ENCODE measurements around the gene SGSM2.

Gene SGSM2

DNA sequence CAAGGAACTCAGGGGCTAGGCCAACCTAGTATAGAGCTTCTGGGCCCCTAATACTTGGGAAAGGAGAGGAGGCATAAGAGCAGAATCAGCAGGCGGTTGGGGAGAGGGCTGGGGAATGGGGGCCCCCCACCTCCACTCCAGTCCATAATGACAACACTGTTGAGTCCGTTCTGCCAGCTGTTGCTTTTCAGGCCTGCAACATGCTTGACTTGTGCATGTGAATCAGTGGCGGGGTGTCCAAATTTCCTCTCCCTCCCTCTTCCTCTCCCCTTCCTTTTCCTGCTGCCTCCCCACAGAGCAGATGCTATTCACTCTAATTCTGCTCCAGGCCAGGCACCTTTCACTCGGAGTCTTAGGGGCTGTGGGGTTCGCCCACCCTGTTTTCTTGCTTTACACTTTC is 31.7 kb downstream of the SGSM2 start:
- no peak for DNase-seq (ENCODE audit: low read depth in 2 of 3, low spot score in 1 of 3)

- no peak for DNase-seq (ENCODE audit: low read depth in 2 of 3, low spot score in 1 of 3)
Observed at GRCh38 chr17:2369551-2370210, 32.4 kb downstream of the SGSM2 start.

DNA sequence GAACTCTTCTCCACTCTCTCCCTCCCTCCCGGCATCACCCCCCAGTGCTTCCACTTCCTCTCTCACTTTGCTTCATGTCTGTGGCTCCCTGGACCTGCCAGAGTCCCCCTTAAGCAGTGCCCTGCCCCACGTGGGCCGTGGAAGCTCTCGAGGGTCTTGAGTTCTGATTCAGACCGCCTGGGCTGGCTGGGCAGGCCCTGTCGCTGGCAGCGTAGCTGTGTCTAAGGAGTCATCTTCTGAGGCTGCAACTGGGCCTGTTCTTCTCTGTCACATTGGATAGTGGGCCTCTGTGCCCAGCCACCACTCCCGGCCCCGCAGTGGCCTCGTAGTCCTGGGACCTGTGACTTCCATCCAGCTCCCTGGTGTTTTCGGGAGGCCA is 32.9 kb downstream of the SGSM2 start:
- no peak for DNase-seq (ENCODE audit: low read depth in 2 of 3, low spot score in 1 of 3)

DNA sequence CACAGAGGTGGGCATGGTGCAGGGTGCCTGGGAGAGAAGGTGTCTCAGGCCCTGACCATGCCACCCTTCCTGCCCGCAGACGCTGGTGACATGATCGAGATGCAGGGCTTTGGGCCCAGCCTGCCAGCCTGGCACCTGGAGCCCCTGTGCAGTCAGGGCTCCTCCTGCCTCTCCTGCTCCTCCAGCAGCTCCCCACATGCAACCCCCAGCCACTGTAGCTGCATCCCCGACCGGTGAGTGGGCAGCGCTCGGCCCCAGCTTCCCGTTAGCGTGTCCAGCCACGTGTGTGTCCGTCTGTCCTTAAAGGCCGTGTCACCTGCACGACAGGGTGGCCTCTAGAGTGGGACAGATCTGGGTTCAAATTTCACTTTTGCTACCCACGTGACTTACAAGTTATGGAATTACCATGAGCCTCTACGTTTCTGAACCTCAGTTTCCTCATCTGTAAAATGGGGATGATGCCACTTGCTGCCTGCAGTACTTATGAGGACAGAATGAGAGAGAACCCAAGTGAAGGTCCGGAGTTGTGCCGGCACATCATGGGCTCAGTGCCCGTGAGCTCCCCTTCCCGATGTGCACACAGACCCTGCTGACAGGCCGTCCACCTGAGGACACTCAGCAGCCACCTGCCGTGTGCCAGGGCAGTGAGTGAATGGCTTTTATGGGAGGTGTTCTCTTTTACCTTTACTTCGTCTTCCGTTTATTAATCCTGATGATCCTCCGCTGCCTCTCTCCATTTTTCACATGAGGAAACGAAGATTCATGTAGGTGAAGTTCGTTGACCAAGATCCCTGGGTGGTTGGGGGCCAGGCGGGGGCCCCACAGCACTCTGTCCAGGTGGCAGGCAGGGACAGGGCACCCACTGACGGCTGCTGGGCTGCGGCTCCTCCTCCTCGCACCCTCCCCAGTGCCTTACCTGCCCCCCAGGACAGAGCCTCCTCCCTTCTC is 34.2 kb downstream of the SGSM2 start:
- DNase-seq (ENCODE audit: low read depth in 2 of 3, low spot score in 1 of 3): no peak

- DNase-seq (ENCODE audit: low read depth in 2 of 3, low spot score in 1 of 3): no peak
Observed at GRCh38 chr17:2372180-2372579, 34.9 kb downstream of the SGSM2 start.

DNA sequence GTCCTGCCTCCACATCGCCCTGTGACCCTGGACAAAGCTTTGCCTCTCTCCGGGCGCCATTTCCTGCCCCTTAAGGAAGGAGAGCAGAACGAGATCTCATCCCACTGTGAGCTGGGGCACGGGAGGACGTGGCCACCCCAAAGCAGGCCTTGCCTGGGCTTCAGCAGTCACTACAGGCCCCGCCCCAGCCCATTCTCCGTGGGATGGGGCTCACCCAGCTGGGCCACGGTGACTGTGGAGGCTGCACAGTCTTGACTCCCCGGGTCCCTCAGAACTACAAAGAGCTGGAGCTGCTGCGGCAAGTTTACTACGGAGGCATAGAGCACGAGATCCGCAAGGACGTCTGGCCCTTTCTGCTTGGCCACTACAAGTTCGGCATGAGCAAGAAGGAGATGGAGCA is 35.4 kb downstream of the SGSM2 start:
- no peak for DNase-seq (ENCODE audit: low read depth in 2 of 3, low spot score in 1 of 3)

GRCh38 chr17:2373179-2373578 is 35.9 kb downstream of the SGSM2 start:
- DNase-seq (ENCODE audit: low read depth in 2 of 3, low spot score in 1 of 3): no peak

DNA sequence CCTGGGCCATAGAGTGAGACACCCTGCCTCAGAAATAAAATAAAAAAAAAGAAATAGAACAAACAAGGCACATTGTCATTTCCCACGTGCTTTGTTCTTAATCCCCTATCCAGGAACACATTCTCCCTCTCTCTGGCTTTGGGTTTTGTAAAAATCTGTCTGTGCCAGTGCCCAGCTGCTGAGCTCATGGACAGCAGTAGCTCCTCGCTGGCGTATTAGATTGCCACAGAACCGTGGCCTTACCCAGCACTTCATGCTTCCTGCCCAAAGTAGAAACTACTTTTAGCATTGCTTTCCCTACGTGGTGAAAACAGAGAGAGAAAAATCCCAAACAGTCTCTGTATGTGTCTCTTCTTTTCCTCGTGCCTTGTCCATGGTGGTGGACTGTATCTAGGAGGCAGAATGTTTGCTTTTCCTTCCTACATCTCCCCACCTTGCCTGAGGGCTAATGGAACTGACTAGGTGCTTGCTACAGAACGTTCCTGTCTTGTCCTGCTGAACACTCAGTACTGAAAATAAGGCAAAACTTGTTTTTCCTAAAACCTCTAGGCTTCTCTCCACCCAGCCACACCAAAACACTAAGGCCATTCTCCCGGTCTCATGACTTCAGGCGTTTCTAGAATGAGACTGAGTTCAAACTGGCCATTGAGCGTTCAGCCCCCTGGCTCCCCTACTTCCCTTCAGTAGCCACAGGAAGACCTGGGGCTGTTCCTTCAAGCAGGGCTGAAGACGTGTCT is 37.4 kb downstream of the SGSM2 start:
- DNase-seq (ENCODE audit: low read depth in 2 of 3, low spot score in 1 of 3): no peak

GRCh38 chr17:2375406-2375805 is 38.1 kb downstream of the SGSM2 start:
- DNase-seq (ENCODE audit: low read depth in 2 of 3, low spot score in 1 of 3): no peak

DNA sequence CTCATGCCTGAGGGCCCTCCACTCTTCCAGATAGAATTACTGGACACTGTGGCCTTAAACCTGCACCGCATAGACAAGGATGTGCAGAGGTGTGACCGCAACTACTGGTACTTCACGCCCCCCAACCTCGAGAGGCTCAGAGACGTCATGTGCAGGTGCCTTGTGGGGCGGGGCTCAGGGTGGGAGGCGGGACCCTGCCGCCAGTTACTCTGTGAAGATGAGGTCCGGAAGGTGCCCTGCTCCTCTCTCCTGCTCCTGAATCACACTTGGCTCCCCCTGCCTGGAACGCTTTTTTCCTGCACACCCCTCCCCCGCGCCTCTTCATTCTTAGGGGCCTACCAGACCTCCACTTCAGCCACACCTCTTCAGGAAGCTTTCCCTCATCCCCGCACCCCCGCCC is 38.8 kb downstream of the SGSM2 start:
- DNase-seq (ENCODE audit: low read depth in 2 of 3, low spot score in 1 of 3): no peak

DNA sequence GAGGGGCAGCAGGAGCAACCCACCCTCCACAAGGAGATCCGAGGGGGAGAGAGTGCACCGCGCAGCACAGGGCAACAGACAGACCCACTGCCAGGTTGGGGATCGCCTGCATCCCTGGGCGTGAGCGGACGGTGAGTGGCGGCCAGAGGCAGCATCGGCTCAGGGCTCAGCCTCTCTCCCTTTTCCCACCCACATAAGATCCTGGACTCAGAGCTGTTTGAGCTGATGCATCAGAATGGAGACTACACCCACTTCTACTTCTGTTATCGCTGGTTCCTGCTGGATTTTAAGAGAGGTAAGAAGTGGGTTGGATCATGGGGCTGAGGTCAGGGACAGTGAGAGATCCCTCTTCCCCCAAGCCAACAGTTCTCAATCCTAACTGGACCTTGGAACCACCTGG is 40.4 kb downstream of the SGSM2 start:
- no peak for DNase-seq (ENCODE audit: low read depth in 2 of 3, low spot score in 1 of 3)

GRCh38 chr17:2378905-2379304 is 41.6 kb downstream of the SGSM2 start:
- DNase-seq (ENCODE audit: low read depth in 2 of 3, low spot score in 1 of 3): no peak

DNA sequence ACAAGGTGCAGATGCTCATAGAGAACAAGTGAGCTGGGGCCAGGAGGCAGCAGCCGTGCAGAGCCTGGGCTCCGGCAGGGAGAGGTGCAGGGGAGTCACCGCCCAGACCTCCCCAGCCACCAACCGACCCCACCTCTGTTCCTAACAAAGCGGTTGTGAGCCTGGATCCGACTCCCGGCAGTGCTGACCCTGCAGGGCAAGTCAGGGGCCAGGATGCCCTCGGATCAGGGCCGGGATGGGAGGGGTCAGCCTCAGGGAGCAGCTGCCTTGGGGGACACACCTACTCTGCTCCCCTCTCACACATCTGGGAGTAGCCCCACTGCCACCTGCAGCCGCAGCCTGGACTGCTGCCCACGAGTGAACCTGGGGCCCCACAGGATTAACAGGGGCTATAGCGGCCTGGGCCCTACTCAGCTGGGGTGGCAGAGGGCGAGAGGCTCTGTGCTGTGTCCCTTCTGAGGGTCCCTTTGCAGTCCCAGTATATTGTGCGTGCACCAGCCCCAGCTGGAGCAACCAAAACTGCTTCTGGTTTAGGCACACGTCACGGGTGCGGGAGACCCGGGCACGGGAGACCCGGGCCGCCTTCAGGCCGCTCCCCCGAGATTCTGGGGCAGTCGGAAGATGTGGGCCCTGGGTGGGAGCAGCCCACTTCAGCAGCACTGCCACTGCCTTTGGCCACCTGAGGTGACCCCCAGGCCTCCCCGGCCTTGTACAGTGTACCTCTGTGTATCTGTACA is 42.4 kb downstream of the SGSM2 start:
- DNase-seq (ENCODE audit: low read depth in 2 of 3, low spot score in 1 of 3): no peak

GRCh38 chr17:2380226-2380922 is 43.1 kb downstream of the SGSM2 start:
- DNase-seq (ENCODE audit: low read depth in 2 of 3, low spot score in 1 of 3): no peak

GRCh38 chr17:2380950-2381649 is 43.8 kb downstream of the SGSM2 start:
- no peak for DNase-seq (ENCODE audit: low read depth in 2 of 3, low spot score in 1 of 3)

- DNase-seq (ENCODE audit: low read depth in 2 of 3, low spot score in 1 of 3): no peak
Observed at GRCh38 chr17:2383628-2384167, 46.4 kb downstream of the SGSM2 start.

- no peak for DNase-seq (ENCODE audit: low read depth in 2 of 3, low spot score in 1 of 3)
Observed at GRCh38 chr17:2384439-2385127, 47.3 kb downstream of the SGSM2 start.

GRCh38 chr17:2385240-2386210 is 48.2 kb downstream of the SGSM2 start:
- no peak for DNase-seq (ENCODE audit: low read depth in 2 of 3, low spot score in 1 of 3)
